BLaER1 treated with 17β-estradiol and CSF1 and Interleukin-3, amounts not matched to agents 10 nM and 100 nM (cell line): ENCODE measurements around the gene TNFAIP8L1.
A peak's percentile ranks its signal among the peaks of the same experiment; 100 is the strongest.

Experiments
- H3K27ac ChIP-seq, 11 experiments: shearing (Covaris generic); formaldehyde crosslinking; 2 replicates each; pipeline ENCODE4 v1.8.1; 2022
- H3K27me3 ChIP-seq, 11 experiments: shearing (Covaris generic); formaldehyde crosslinking; 2 replicates each; pipeline ENCODE4 v1.8.1; 2022
- H3K36me3 ChIP-seq, 11 experiments: shearing (Covaris generic); formaldehyde crosslinking; 2 replicates each; pipeline ENCODE4 v1.8.1; 2022
- H3K4me1 ChIP-seq, 10 experiments: shearing (Covaris generic); formaldehyde crosslinking; 2 replicates each; pipeline ENCODE4 v1.8.1; 2022
- H3K4me2 ChIP-seq, 11 experiments: shearing (Covaris generic); formaldehyde crosslinking; 2 replicates each; pipeline ENCODE4 v1.8.1; 2022
- H3K4me3 ChIP-seq, 10 experiments: shearing (Covaris generic); formaldehyde crosslinking; 2 replicates each; pipeline ENCODE4 v1.8.1; 2022
- H3K9ac ChIP-seq, 11 experiments: shearing (Covaris generic); formaldehyde crosslinking; 2 replicates each; pipeline ENCODE4 v1.8.1; 2022
- H3K9me3 ChIP-seq, 11 experiments: shearing (Covaris generic); formaldehyde crosslinking; replicated peaks in 1 of 11; 2 replicates each; pipeline ENCODE4 v1.8.1; 2022
- H4K20me1 ChIP-seq, 11 experiments: shearing (Covaris generic); formaldehyde crosslinking; 2 replicates each; pipeline ENCODE4 v1.8.1; 2022
- Cebpa-rat ChIP-seq, 11 experiments: shearing (Covaris generic); IDR thresholded peaks; 2 replicates each; pipeline ENCODE4 v1.8.1; 2022

TNFAIP8L1 gene

DNA sequence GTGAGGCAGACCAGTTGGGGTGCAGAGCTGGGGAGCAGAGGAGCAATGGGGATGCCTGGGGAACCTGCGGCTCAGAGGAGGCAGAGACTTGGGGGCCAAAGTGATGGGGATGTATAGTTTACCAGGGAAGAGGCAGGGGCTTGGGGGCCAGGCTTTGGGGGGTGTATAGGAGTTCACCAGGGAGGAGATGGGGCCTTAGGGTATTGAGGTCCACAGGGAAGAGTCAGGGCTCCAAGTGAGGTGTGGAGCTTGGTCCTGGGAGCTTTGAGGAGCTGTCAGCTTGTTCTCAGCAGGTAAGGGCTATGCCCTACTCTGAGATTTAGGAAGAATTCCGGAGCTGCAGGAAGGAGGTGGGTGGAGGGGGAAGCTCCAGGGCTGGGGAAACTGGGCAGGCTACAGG lies 10.8 kb downstream of the TNFAIP8L1 start:
- Histone ChIP-seq H3K36me3 (peaks cover 18 to 68% (median 40%) of the 10 kb centered on the region in 11 experiments), H4K20me1 (peaks cover 0 to 92% (median 15%) of the 10 kb centered on the region in 11 experiments; a peak in 15 of 22 replicates), H3K27me3 (no peaks in the 10 kb centered on the region), H3K27ac (peak overlapping the region in 6 of 11 experiments; percentile 8 to 92 (median 52); a peak in 6 of 22 replicates), H3K4me3 (no peak overlapping the region), H3K9me3 (no peaks in the 10 kb centered on the region), H3K4me2 (0 out of 22 replicates have a peak overlapping the region, but pooled peaks of 1 of the 11 experiments have one; percentile 99), H3K4me1 (peaks cover 39 to 57% (median 47%) of the 10 kb centered on the region in 10 experiments), H3K9ac (peak overlapping the region in 4 of 11 experiments; percentile 0 to 84 (median 25); a peak in 1 of 22 replicates)
- no peak for TF ChIP-seq Cebpa-rat (IDR thresholded peaks at IDR 0.05)

DNA sequence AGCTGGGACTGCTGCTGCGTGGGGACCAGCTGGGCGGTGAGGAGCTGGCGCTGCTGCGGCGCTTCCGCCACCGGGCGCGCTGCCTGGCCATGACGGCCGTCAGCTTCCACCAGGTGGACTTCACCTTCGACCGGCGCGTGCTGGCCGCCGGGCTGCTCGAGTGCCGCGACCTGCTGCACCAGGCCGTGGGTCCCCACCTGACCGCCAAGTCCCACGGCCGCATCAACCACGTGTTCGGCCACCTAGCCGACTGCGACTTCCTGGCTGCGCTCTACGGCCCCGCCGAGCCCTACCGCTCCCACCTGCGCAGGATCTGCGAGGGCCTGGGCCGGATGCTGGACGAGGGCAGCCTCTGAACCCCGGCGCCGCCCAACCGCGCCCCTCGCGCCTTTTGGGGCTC lies 12.8 kb downstream of the TNFAIP8L1 start:
- H3K9ac ChIP-seq = no peak overlapping the region
- peaks cover 40 to 53% (median 45%) of the 10 kb centered on the region in 10 experiments for H3K4me1 ChIP-seq
- H3K4me2 ChIP-seq = no peak overlapping the region
- no peak for TF ChIP-seq Cebpa-rat (IDR thresholded peaks at IDR 0.05)
- peaks cover 6 to 95% (median 31%) of the 10 kb centered on the region in 11 experiments; a peak in 17 of 22 replicates for H4K20me1 ChIP-seq
- H3K9me3 ChIP-seq = no peaks in the 10 kb centered on the region
- no peaks in the 10 kb centered on the region for H3K27me3 ChIP-seq
- H3K36me3 ChIP-seq = peaks cover 37 to 75% (median 51%) of the 10 kb centered on the region in 11 experiments
- H3K4me3 ChIP-seq = no peak overlapping the region
- H3K27ac ChIP-seq = 0 out of 22 replicates have a peak overlapping the region, but pooled peaks of 1 of the 11 experiments have one; percentile 25

DNA sequence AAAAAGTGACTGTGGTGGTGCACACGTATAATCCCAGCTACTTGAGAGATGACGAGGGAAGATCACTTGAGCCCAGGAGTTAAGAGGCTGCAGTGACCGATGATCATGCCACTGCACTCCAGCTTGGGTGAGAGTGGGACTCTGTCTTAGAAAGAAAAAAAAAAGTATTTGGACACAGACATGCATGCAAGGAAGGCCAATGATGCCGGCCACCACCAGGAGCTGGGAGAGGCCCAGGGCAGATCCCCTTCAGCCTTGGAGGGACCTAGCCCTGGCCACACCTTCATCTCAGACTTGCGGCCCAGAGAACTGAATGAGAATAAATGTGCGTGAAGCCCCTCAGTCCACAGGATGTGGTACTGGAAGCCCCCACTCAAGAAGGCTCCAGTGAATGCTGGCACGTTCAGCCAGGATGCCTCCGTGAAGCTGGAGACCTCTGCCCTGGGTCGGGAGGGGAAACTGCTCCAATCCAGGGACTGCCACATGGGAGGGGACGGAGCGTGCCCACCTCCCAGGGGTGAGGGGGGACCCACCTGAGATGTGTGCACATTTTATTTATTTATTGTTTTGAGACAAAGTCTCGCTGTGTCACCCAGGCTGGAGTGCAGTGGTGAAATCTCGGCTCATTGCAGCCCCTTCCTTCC lies 14.6 kb downstream of the TNFAIP8L1 start:
- Histone ChIP-seq H3K27me3 (no peaks in the 10 kb centered on the region), H3K4me1 (peaks cover 26 to 41% (median 32%) of the 10 kb centered on the region in 10 experiments), H3K36me3 (peaks cover 56 to 93% (median 70%) of the 10 kb centered on the region in 11 experiments), H3K9me3 (no peaks in the 10 kb centered on the region), H3K4me3 (no peak overlapping the region), H3K27ac (peak overlapping the region in 8 of 11 experiments; percentile 23 to 67 (median 44); a peak in 12 of 22 replicates), H3K9ac (peak overlapping the region in 7 of 11 experiments; percentile 29 to 49 (median 42); a peak in 7 of 22 replicates), H4K20me1 (peaks cover 11 to 97% (median 48%) of the 10 kb centered on the region in 11 experiments; a peak in 18 of 22 replicates), H3K4me2 (peak overlapping the region in 10 of 11 experiments; percentile 21 to 64 (median 42); a peak in 10 of 22 replicates)
- TF ChIP-seq Cebpa-rat (IDR thresholded peaks at IDR 0.05) = no peak

- Histone ChIP-seq H3K4me2 (peak overlapping the region in 10 of 11 experiments; percentile 21 to 64 (median 42); a peak in 16 of 22 replicates), H3K9me3 (no peaks in the 10 kb centered on the region), H3K4me1 (peaks cover 18 to 33% (median 24%) of the 10 kb centered on the region in 10 experiments), H3K4me3 (no peak overlapping the region), H4K20me1 (peaks cover 11 to 97% (median 56%) of the 10 kb centered on the region in 11 experiments; a peak in 19 of 22 replicates), H3K27ac (peak overlapping the region in 9 of 11 experiments; percentile 38 to 67 (median 57); a peak in 14 of 22 replicates), H3K36me3 (peaks cover 63 to 94% (median 76%) of the 10 kb centered on the region in 11 experiments), H3K27me3 (no peaks in the 10 kb centered on the region), H3K9ac (peak overlapping the region; percentile 24 to 49 (median 37); a peak in 14 of 22 replicates)
- peak in 2 of 11 experiments; percentile 10 to 33; a peak in 1 of 22 replicates for TF ChIP-seq Cebpa-rat (IDR thresholded peaks at IDR 0.05)
These were observed 15.4 kb downstream of the TNFAIP8L1 start for GRCh38 chr19:4654437-4655361.

GRCh38 chr19:4656102-4656501 lies 16.8 kb downstream of the TNFAIP8L1 start:
- H3K36me3 ChIP-seq = peaks cover 77 to 100% (median 90%) of the 10 kb centered on the region in 11 experiments

DNA sequence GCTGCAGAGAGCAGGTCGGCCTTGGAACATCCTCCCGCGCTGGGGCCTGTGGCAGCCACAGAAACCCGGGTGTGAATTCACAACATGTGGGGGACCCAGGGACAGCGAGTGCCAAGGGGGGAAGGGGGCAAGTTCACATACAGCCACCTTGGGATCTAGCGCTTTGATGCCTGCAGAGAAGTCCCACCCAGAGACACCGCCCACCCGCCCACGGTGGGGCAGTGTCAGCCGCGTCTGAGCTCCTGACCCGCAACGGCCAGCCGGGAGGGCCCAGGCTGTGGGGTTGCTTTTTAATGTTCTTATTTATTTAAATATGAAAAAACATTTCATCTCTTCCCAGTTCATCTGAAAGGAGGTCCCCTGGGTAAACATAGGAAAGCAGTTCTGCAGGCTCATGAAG lies 17.9 kb downstream of the TNFAIP8L1 start:
- peaks cover 14 to 41% (median 30%) of the 10 kb centered on the region in 10 experiments for H3K4me1 ChIP-seq
- H3K9me3 ChIP-seq = no peaks in the 10 kb centered on the region
- H4K20me1 ChIP-seq = peaks cover 18 to 99% (median 76%) of the 10 kb centered on the region in 11 experiments; a peak in 21 of 22 replicates
- peaks cover 78 to 100% (median 91%) of the 10 kb centered on the region in 11 experiments for H3K36me3 ChIP-seq
- no peak overlapping the region; a peak in 1 of 22 replicates for H3K4me2 ChIP-seq
- no peak for TF ChIP-seq Cebpa-rat (IDR thresholded peaks at IDR 0.05)
- no peaks in the 10 kb centered on the region for H3K27me3 ChIP-seq
- no peak overlapping the region for H3K4me3 ChIP-seq
- peak overlapping the region in 3 of 11 experiments; percentile 18 to 44 (median 26); a peak in 3 of 22 replicates for H3K9ac ChIP-seq
- H3K27ac ChIP-seq = no peak overlapping the region

More at GRCh38 chr19:4656102-4656501, 16.8 kb downstream of the TNFAIP8L1 start:
- H3K4me2 ChIP-seq = no peak overlapping the region
- H3K4me1 ChIP-seq = peaks cover 14 to 31% (median 25%) of the 10 kb centered on the region in 10 experiments
- no peak overlapping the region; a peak in 1 of 22 replicates for H3K27ac ChIP-seq
- no peaks in the 10 kb centered on the region for H3K27me3 ChIP-seq
- peaks cover 10 to 99% (median 70%) of the 10 kb centered on the region in 11 experiments; a peak in 21 of 22 replicates for H4K20me1 ChIP-seq
- TF ChIP-seq Cebpa-rat (IDR thresholded peaks at IDR 0.05) = no peak
- no peak overlapping the region for H3K9ac ChIP-seq
- no peaks in the 10 kb centered on the region for H3K9me3 ChIP-seq
- H3K4me3 ChIP-seq = no peak overlapping the region

DNA sequence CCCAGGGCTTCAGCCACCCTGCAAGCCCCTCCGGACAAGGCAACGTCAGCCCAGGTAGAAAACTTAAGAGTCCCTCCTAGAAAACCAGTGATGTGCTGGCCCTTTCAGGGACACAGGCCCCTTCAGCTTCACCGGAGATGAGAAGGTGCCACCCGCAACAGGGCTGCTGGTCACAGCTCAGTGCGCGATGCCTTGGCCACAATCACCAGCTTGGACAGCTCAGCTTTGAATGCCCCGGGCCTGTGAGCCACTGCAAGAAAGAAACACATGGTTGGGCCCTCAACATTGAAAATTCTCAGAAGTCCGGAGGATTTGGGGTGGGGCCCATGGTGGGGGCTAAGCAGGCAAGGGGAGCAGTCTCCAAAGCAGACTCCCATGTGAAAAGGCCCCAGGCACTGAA lies 18.5 kb downstream of the TNFAIP8L1 start:
- TF ChIP-seq Cebpa-rat (IDR thresholded peaks at IDR 0.05) = no peak
- H3K27ac ChIP-seq = no peak overlapping the region
- peaks cover 24 to 99% (median 76%) of the 10 kb centered on the region in 11 experiments; a peak in 21 of 22 replicates for H4K20me1 ChIP-seq
- peaks cover 14 to 41% (median 30%) of the 10 kb centered on the region in 10 experiments for H3K4me1 ChIP-seq
- H3K36me3 ChIP-seq = peaks cover 80 to 100% (median 92%) of the 10 kb centered on the region in 11 experiments
- no peaks in the 10 kb centered on the region for H3K27me3 ChIP-seq
- H3K9ac ChIP-seq = peak overlapping the region in 4 of 11 experiments; percentile 18 to 37 (median 28); a peak in 4 of 22 replicates
- H3K9me3 ChIP-seq = no peaks in the 10 kb centered on the region
- H3K4me2 ChIP-seq = no peak overlapping the region; a peak in 1 of 22 replicates
- no peak overlapping the region for H3K4me3 ChIP-seq

- peaks cover 86 to 93% (median 92%) of the 10 kb centered on the region in 11 experiments for H3K36me3 ChIP-seq
These were observed 21.0 kb downstream of the TNFAIP8L1 start for GRCh38 chr19:4660181-4660791.

More at GRCh38 chr19:4660181-4660791, 21.0 kb downstream of the TNFAIP8L1 start:
- peaks cover 33 to 96% (median 80%) of the 10 kb centered on the region in 11 experiments; a peak in 21 of 22 replicates for H4K20me1 ChIP-seq
- peaks cover 1 to 37% (median 19%) of the 10 kb centered on the region in 10 experiments; a peak in 15 of 20 replicates for H3K4me1 ChIP-seq
- TF ChIP-seq Cebpa-rat (IDR thresholded peaks at IDR 0.05) = no peak
- no peak overlapping the region for H3K27ac ChIP-seq
- 0 out of 22 replicates have a peak overlapping the region, but pooled peaks of 2 of the 11 experiments have one; percentile 7 to 27 for H3K9ac ChIP-seq
- no peak overlapping the region for H3K4me3 ChIP-seq
- H3K9me3 ChIP-seq = no peaks in the 10 kb centered on the region
- 0 out of 22 replicates have a peak overlapping the region, but pooled peaks of 2 of the 11 experiments have one; percentile 8 to 10 for H3K4me2 ChIP-seq
- no peaks in the 10 kb centered on the region for H3K27me3 ChIP-seq
